ENCODE measurements around the gene MRPS25.

DNA sequence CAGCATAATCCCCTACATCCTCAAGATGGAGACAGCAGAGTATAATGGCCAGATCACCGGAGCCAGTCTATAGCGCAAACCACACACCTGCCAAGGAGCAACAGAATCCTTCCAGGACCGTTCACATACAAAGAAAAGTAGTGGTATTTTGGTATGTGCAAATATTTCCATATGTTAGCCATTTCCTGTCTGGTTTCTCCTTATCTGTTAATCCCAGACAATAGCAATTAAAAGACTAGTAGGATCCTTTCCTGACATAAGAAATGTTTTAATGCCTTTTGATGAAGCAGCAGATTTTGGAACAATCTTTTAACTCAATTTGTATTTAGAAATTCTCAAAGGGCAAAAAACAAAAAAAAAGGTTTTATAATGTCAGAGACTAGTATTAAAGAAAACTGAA lies 22.2 kb downstream of the MRPS25 start:
- TF ChIP-seq PATZ1 (tag by site-specific recombination; IDR thresholded peaks at IDR 0.05) (no peak), ZNF121 (tag by site-specific recombination; IDR thresholded peaks at IDR 0.05) (no peak), ZNF37A (tag by site-specific recombination; IDR thresholded peaks at IDR 0.05) (no peak), KLF9 (tag by site-specific recombination; IDR thresholded peaks at IDR 0.05; ENCODE audit: low read depth) (no peak), ZSCAN23 (tag by site-specific recombination; IDR thresholded peaks at IDR 0.05) (no peak), ZBTB11 (tag by site-specific recombination; conservative IDR thresholded peaks at IDR 0.05; ENCODE audit: low read depth) (no peak), ZNF423 (tag by site-specific recombination; IDR thresholded peaks at IDR 0.05) (no peak), ZNF658 (tag by site-specific recombination; IDR thresholded peaks at IDR 0.05) (no peak), ZNF558 (tag by site-specific recombination; IDR thresholded peaks at IDR 0.05) (no peak), YY1 (tag by site-specific recombination; IDR thresholded peaks at IDR 0.05) (no peak)
- TF ChIP-seq, protein P1, sequence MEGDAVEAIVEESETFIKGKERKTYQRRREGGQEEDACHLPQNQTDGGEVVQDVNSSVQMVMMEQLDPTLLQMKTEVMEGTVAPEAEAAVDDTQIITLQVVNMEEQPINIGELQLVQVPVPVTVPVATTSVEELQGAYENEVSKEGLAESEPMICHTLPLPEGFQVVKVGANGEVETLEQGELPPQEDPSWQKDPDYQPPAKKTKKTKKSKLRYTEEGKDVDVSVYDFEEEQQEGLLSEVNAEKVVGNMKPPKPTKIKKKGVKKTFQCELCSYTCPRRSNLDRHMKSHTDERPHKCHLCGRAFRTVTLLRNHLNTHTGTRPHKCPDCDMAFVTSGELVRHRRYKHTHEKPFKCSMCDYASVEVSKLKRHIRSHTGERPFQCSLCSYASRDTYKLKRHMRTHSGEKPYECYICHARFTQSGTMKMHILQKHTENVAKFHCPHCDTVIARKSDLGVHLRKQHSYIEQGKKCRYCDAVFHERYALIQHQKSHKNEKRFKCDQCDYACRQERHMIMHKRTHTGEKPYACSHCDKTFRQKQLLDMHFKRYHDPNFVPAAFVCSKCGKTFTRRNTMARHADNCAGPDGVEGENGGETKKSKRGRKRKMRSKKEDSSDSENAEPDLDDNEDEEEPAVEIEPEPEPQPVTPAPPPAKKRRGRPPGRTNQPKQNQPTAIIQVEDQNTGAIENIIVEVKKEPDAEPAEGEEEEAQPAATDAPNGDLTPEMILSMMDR (tag by site-specific recombination; IDR thresholded peaks at IDR 0.05): no peak

Measured in HEK293 (cell line).